ENCODE measurements around the gene APAF1.

GRCh38 chr12:98646294-98647090 is 1.4 kb downstream of the APAF1 start:
- TF ChIP-seq CTCF (IDR thresholded peaks at IDR 0.05) (no peak), POLR2AphosphoS5 (IDR thresholded peaks at IDR 0.05) (no peak)
